GM23338 (cell line): Measurements from ENCODE around the gene TMEM190. TPM values are rescaled to one million over a fixed set of nuclear protein-coding genes. Genes with fewer than 3 reads are reported as not detected.

Experiments used
- ATAC-seq: fragments of 200-7000 bp; cut with Tn5 transposase; 3 replicates; pipeline ENCODE4 v1.9.1; 2020
- DNase-seq: peaks from one replicate; pipeline ENCODE4 v3.0.0-alpha.2; 2015; ENCODE audit warnings: low spot score
- H2AFZ ChIP-seq: fragments of 200-600 bp; sonication (generic); 2 replicates; pipeline ENCODE4 v1.8.0; 2016; ENCODE audit warnings: antibody characterized with exemption, mild to moderate bottlenecking, moderate library complexity
- H3F3A ChIP-seq: fragments of 200-600 bp; sonication (generic); replicated peaks from 2 replicates; pipeline ENCODE4 v1.8.0; 2017; ENCODE audit warnings: antibody characterized with exemption, mixed run types, low read depth
- H3K27ac ChIP-seq: fragments of 200-600 bp; sonication (generic); 2 replicates; pipeline ENCODE4 v1.6.1; 2016; ENCODE audit warnings: low read depth
- H3K27me3 ChIP-seq: fragments of 200-600 bp; sonication (generic); 2 replicates; pipeline ENCODE4 v1.8.0; 2016; ENCODE audit warnings: mild to moderate bottlenecking, mixed run types, moderate library complexity; ENCODE audit not compliant: insufficient read depth
- H3K36me3 ChIP-seq: fragments of 200-600 bp; sonication (generic); 2 replicates; pipeline ENCODE4 v1.8.0; 2016; ENCODE audit warnings: mild to moderate bottlenecking; ENCODE audit not compliant: insufficient read depth
- H3K4me1 ChIP-seq: fragments of 200-600 bp; sonication (generic); 2 replicates; pipeline ENCODE4 v1.8.0; 2016; ENCODE audit warnings: mild to moderate bottlenecking, moderate library complexity; ENCODE audit not compliant: insufficient read depth
- H3K4me2 ChIP-seq: fragments of 200-600 bp; sonication (generic); 2 replicates; pipeline ENCODE4 v1.7.1; 2017; ENCODE audit warnings: mixed run types
- H3K4me3 ChIP-seq: fragments of 200-600 bp; sonication (generic); 2 replicates; pipeline ENCODE4 v1.6.1; 2016; ENCODE audit warnings: mixed run types
- H3K79me2 ChIP-seq: fragments of 200-600 bp; sonication (generic); replicated peaks from 2 replicates; pipeline ENCODE4 v1.8.0; 2017; ENCODE audit warnings: mild to moderate bottlenecking; ENCODE audit not compliant: insufficient read depth
- H3K9me2 ChIP-seq: fragments of 200-600 bp; sonication (generic); 2 replicates; pipeline ENCODE4 v1.8.0; 2017; ENCODE audit not compliant: insufficient read depth
- H4K20me1 ChIP-seq: fragments of 200-600 bp; sonication (generic); replicated peaks from 2 replicates; pipeline ENCODE4 v1.8.0; 2017; ENCODE audit warnings: mild to moderate bottlenecking; ENCODE audit not compliant: insufficient read depth
- H3K27ac Mint-ChIP-seq: 2 replicates; pipeline ENCODE4 v1.8.0; 2020; ENCODE audit warnings: inconsistent platforms, mild to moderate bottlenecking, moderate library complexity, mixed read lengths
- H3K27me3 Mint-ChIP-seq: 3 replicates; pipeline ENCODE4 v1.8.0; 2022; ENCODE audit warnings: low read depth, mild to moderate bottlenecking, moderate library complexity, mixed read lengths, inconsistent platforms; ENCODE audit not compliant: insufficient read depth, poor library complexity
- H3K36me3 Mint-ChIP-seq: 3 replicates; pipeline ENCODE4 v1.8.0; 2021; ENCODE audit warnings: low read depth, mild to moderate bottlenecking, inconsistent platforms, moderate library complexity, mixed read lengths
- H3K4me1 Mint-ChIP-seq: 3 replicates; pipeline ENCODE4 v1.8.0; 2020; ENCODE audit warnings: mild to moderate bottlenecking, inconsistent platforms, mixed read lengths
- H3K4me3 Mint-ChIP-seq: 3 replicates; pipeline ENCODE4 v1.8.0; 2021; ENCODE audit warnings: moderate library complexity, mild to moderate bottlenecking, inconsistent platforms, mixed read lengths
- H3K9me3 Mint-ChIP-seq: 3 replicates; pipeline ENCODE4 v1.8.0; 2020; ENCODE audit warnings: moderate library complexity, mild to moderate bottlenecking, inconsistent platforms, mixed read lengths
- CREB1 ChIP-seq: fragments of 250-450 bp; sonication (Bioruptor Pico); IDR thresholded peaks from 2 replicates; pipeline ENCODE4 v1.5.0; 2020; ENCODE audit warnings: low read depth, mild to moderate bottlenecking, moderate library complexity
- EZH2 ChIP-seq: fragments of 200-600 bp; sonication (generic); IDR thresholded peaks from one replicate; pipeline ENCODE4 v1.8.0; 2017; ENCODE audit warnings: antibody characterized with exemption, mild to moderate bottlenecking, low read depth; ENCODE audit not compliant: unreplicated experiment
- EZH2phosphoT487 ChIP-seq: fragments of 200-600 bp; sonication (generic); IDR thresholded peaks from one replicate; pipeline ENCODE4 v1.8.1; 2018; ENCODE audit warnings: antibody characterized with exemption; ENCODE audit not compliant: unreplicated experiment
- JUNB ChIP-seq: IDR thresholded peaks from one replicate; pipeline ENCODE4 v1.6.1; 2016; ENCODE audit warnings: antibody characterized with exemption; ENCODE audit not compliant: unreplicated experiment
- NANOG ChIP-seq: IDR thresholded peaks from 2 replicates; pipeline ENCODE4 v1.6.1; 2016; ENCODE audit warnings: antibody characterized with exemption, borderline replicate concordance
- POLR2AphosphoS5 ChIP-seq: IDR thresholded peaks from 2 replicates; pipeline ENCODE4 v1.6.1; 2016; ENCODE audit warnings: antibody characterized with exemption, low read depth
- STAT1 ChIP-seq: IDR thresholded peaks from one replicate; pipeline ENCODE4 v1.6.1; 2016; ENCODE audit warnings: antibody characterized with exemption; ENCODE audit not compliant: unreplicated experiment
- ZNF114 ChIP-seq: fragments of 250-450 bp; sonication (Bioruptor Pico); IDR thresholded peaks from 2 replicates; pipeline ENCODE4 v1.5.0; 2020; ENCODE audit warnings: mild to moderate bottlenecking, moderate library complexity
- ZNF331 ChIP-seq: fragments of 250-450 bp; sonication (Bioruptor Pico); IDR thresholded peaks from 2 replicates; pipeline ENCODE4 v1.5.0; 2020; ENCODE audit warnings: low read depth, mild to moderate bottlenecking, moderate library complexity
- polyA plus RNA-seq: library from polyadenylated mRNA; unstranded; fragments of >200 nt; fragmentation: Nextera tagmentation; extraction: Ambion mirVana; gene quantifications from 2 replicates; pipeline ENCODE4 v1.2.1, GENCODE V29; 2016
- total RNA-seq: library from RNA; depleted of rRNA; stranded (reverse); fragments of >200 nt; shearing (Covaris generic); gene quantifications from 2 replicates; pipeline ENCODE4 v1.2.3, GENCODE V29; 2014
- TF ChIP-seq, protein P1 (sequence below): fragments of 250-450 bp; sonication (Bioruptor Pico); IDR thresholded peaks from 2 replicates; pipeline ENCODE4 v1.5.0; 2020; ENCODE audit warnings: mild to moderate bottlenecking, moderate library complexity
- TF ChIP-seq, protein P2 (sequence below): IDR thresholded peaks from one replicate; pipeline ENCODE4 v1.6.1; 2018; ENCODE audit warnings: antibody characterized with exemption; ENCODE audit not compliant: unreplicated experiment
- TF ChIP-seq, protein P3 (sequence below): IDR thresholded peaks from 2 replicates; pipeline ENCODE4 v1.6.1; 2016; ENCODE audit warnings: antibody characterized with exemption
- TF ChIP-seq, protein P4 (sequence below), 2 experiments: fragments of 200-600 bp in 1 of 2; sonication (generic) in 1 of 2; conservative IDR thresholded peaks; 2 replicates each; pipeline versions ENCODE4 v1.5.1 to v1.6.1; 2016 to 2017; ENCODE audit warnings: antibody characterized with exemption in 2 of 2, low read depth in 2 of 2, mild to moderate bottlenecking in 2 of 2, moderate library complexity in 1 of 2

Gene TMEM190
- total and polyA plus RNA-seq, 2 experiments from 2014 or later: 4.8 TPM; not detected in 1

DNA sequence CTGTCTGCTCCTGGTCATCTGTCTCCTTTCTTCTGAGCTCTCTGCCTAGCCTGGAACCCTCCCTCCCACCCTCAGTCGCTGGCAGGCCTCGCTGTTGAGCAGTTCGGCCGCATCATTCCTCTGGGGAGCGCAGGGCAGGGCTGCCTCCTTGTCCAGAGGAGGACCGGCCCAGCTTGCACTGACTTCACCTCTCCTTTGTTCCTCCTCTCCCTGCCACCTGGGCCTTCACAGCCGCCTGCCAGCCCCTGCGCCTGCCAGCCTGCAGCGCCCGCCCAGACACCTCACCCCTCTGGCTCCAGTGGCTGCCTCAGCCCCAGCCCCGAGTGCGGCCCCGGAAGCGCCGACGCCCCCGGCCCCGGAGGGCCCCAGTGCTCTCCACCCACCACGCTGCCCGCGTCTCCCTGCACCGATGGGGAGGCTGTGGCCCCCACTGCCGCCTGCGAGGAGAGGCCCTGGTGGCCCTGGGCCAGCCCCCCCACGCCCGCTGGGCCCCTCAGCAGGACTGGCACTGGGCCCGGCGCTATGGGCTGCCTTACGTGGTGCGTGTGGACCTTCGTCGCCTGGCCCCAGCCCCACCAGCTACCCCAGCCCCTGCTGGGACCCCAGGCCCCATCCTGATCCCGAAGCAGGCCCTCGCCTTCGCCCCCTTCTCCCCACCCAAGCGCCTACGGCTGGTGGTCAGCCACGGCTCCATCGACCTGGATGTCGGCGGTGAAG, 29.7 kb upstream of the TMEM190 start:
- Mint-ChIP-seq H3K36me3 (peaks cover 33% of the 10 kb centered on the region), H3K4me3 (no peak overlapping the region), H3K9me3 (no peaks in the 10 kb centered on the region), H3K27me3 (peaks cover 33% of the 10 kb centered on the region), H3K27ac (no peak overlapping the region), H3K4me1 (peaks cover 47% of the 10 kb centered on the region)
- no peaks in the 10 kb centered on the region for H3K79me2 ChIP-seq
- H3K4me2 ChIP-seq: no peak overlapping the region
- H3K4me1 ChIP-seq: peaks cover 38% of the 10 kb centered on the region
- H3K9me2 ChIP-seq: no peaks in the 10 kb centered on the region
- peaks cover 11% of the 10 kb centered on the region for H3K27me3 ChIP-seq
- no peak overlapping the region for H3K27ac ChIP-seq
- DNase-seq: no peak
- no peak for TF ChIP-seq STAT1
- TF ChIP-seq, protein P1, sequence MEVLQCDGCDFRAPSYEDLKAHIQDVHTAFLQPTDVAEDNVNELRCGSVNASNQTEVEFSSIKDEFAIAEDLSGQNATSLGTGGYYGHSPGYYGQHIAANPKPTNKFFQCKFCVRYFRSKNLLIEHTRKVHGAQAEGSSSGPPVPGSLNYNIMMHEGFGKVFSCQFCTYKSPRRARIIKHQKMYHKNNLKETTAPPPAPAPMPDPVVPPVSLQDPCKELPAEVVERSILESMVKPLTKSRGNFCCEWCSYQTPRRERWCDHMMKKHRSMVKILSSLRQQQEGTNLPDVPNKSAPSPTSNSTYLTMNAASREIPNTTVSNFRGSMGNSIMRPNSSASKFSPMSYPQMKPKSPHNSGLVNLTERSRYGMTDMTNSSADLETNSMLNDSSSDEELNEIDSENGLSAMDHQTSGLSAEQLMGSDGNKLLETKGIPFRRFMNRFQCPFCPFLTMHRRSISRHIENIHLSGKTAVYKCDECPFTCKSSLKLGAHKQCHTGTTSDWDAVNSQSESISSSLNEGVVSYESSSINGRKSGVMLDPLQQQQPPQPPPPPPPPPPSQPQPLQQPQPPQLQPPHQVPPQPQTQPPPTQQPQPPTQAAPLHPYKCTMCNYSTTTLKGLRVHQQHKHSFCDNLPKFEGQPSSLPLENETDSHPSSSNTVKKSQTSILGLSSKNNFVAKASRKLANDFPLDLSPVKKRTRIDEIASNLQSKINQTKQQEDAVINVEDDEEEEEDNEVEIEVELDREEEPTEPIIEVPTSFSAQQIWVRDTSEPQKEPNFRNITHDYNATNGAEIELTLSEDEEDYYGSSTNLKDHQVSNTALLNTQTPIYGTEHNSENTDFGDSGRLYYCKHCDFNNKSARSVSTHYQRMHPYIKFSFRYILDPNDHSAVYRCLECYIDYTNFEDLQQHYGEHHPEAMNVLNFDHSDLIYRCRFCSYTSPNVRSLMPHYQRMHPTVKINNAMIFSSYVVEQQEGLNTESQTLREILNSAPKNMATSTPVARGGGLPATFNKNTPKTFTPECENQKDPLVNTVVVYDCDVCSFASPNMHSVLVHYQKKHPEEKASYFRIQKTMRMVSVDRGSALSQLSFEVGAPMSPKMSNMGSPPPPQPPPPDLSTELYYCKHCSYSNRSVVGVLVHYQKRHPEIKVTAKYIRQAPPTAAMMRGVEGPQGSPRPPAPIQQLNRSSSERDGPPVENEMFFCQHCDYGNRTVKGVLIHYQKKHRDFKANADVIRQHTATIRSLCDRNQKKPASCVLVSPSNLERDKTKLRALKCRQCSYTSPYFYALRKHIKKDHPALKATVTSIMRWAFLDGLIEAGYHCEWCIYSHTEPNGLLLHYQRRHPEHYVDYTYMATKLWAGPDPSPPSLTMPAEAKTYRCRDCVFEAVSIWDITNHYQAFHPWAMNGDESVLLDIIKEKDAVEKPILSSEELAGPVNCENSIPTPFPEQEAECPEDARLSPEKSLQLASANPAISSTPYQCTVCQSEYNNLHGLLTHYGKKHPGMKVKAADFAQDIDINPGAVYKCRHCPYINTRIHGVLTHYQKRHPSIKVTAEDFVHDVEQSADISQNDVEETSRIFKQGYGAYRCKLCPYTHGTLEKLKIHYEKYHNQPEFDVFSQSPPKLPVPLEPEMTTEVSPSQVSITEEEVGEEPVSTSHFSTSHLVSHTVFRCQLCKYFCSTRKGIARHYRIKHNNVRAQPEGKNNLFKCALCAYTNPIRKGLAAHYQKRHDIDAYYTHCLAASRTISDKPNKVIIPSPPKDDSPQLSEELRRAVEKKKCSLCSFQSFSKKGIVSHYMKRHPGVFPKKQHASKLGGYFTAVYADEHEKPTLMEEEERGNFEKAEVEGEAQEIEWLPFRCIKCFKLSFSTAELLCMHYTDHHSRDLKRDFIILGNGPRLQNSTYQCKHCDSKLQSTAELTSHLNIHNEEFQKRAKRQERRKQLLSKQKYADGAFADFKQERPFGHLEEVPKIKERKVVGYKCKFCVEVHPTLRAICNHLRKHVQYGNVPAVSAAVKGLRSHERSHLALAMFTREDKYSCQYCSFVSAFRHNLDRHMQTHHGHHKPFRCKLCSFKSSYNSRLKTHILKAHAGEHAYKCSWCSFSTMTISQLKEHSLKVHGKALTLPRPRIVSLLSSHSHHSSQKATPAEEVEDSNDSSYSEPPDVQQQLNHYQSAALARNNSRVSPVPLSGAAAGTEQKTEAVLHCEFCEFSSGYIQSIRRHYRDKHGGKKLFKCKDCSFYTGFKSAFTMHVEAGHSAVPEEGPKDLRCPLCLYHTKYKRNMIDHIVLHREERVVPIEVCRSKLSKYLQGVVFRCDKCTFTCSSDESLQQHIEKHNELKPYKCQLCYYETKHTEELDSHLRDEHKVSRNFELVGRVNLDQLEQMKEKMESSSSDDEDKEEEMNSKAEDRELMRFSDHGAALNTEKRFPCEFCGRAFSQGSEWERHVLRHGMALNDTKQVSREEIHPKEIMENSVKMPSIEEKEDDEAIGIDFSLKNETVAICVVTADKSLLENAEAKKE (CRISPR knock-in tag): no peak
- TF ChIP-seq ZNF114 (CRISPR knock-in tag): no peak
- TF ChIP-seq, protein P2, sequence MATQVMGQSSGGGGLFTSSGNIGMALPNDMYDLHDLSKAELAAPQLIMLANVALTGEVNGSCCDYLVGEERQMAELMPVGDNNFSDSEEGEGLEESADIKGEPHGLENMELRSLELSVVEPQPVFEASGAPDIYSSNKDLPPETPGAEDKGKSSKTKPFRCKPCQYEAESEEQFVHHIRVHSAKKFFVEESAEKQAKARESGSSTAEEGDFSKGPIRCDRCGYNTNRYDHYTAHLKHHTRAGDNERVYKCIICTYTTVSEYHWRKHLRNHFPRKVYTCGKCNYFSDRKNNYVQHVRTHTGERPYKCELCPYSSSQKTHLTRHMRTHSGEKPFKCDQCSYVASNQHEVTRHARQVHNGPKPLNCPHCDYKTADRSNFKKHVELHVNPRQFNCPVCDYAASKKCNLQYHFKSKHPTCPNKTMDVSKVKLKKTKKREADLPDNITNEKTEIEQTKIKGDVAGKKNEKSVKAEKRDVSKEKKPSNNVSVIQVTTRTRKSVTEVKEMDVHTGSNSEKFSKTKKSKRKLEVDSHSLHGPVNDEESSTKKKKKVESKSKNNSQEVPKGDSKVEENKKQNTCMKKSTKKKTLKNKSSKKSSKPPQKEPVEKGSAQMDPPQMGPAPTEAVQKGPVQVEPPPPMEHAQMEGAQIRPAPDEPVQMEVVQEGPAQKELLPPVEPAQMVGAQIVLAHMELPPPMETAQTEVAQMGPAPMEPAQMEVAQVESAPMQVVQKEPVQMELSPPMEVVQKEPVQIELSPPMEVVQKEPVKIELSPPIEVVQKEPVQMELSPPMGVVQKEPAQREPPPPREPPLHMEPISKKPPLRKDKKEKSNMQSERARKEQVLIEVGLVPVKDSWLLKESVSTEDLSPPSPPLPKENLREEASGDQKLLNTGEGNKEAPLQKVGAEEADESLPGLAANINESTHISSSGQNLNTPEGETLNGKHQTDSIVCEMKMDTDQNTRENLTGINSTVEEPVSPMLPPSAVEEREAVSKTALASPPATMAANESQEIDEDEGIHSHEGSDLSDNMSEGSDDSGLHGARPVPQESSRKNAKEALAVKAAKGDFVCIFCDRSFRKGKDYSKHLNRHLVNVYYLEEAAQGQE: no peak
- TF ChIP-seq NANOG: no peak
- no peak for TF ChIP-seq CREB1 (CRISPR knock-in tag)
- no peak for TF ChIP-seq JUNB
- no peak for TF ChIP-seq EZH2
- no peak for TF ChIP-seq ZNF331 (CRISPR knock-in tag)
- TF ChIP-seq, protein P3, sequence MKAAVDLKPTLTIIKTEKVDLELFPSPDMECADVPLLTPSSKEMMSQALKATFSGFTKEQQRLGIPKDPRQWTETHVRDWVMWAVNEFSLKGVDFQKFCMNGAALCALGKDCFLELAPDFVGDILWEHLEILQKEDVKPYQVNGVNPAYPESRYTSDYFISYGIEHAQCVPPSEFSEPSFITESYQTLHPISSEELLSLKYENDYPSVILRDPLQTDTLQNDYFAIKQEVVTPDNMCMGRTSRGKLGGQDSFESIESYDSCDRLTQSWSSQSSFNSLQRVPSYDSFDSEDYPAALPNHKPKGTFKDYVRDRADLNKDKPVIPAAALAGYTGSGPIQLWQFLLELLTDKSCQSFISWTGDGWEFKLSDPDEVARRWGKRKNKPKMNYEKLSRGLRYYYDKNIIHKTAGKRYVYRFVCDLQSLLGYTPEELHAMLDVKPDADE: no peak
- TF ChIP-seq POLR2AphosphoS5: no peak
- no peak for TF ChIP-seq EZH2phosphoT487
- TF ChIP-seq, protein P4, sequence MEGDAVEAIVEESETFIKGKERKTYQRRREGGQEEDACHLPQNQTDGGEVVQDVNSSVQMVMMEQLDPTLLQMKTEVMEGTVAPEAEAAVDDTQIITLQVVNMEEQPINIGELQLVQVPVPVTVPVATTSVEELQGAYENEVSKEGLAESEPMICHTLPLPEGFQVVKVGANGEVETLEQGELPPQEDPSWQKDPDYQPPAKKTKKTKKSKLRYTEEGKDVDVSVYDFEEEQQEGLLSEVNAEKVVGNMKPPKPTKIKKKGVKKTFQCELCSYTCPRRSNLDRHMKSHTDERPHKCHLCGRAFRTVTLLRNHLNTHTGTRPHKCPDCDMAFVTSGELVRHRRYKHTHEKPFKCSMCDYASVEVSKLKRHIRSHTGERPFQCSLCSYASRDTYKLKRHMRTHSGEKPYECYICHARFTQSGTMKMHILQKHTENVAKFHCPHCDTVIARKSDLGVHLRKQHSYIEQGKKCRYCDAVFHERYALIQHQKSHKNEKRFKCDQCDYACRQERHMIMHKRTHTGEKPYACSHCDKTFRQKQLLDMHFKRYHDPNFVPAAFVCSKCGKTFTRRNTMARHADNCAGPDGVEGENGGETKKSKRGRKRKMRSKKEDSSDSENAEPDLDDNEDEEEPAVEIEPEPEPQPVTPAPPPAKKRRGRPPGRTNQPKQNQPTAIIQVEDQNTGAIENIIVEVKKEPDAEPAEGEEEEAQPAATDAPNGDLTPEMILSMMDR (conservative IDR thresholded peaks at IDR 0.05; ENCODE audit: low read depth in 2 of 2): no peak
- no peak overlapping the region for H3K4me3 ChIP-seq
- H4K20me1 ChIP-seq: no peaks in the 10 kb centered on the region
- peaks cover 17% of the 10 kb centered on the region for H3F3A ChIP-seq
- H3K36me3 ChIP-seq: no peaks in the 10 kb centered on the region; the same call in 1 of the 2 replicates
- no peak overlapping the region for H2AFZ ChIP-seq
- ATAC-seq: no peak
